GM10248 (cell line): Measurements from ENCODE around the gene GLOD4.

ENCODE experiments used
- CTCF ChIA-PET: fragments of 300-600 bp; sonication (Branson Sonifier 250); formaldehyde crosslinking; extraction: SDS; loops from one replicate; lab custom pipeline; 2021; ENCODE audit warnings: antibody characterized with exemption; lab: Yijun Ruan, JAX
- POLR2A ChIA-PET: fragments of 350-650 bp; sonication (Branson Sonifier 250); formaldehyde crosslinking; extraction: SDS; loops from one replicate; lab custom pipeline; 2020; ENCODE audit warnings: antibody characterized with exemption; lab: Yijun Ruan, JAX
- DNase-seq: peaks from one replicate; pipeline ENCODE4 v3.0.0; 2012; ENCODE audit errors: extremely low spot score
- CTCF ChIP-seq: IDR thresholded peaks from 2 replicates; pipeline ENCODE4 v1.5.1; 2012; ENCODE audit warnings: mild to moderate bottlenecking, low read depth; ENCODE audit errors: extremely low read depth, missing control alignments, control extremely low read depth

Gene GLOD4

GRCh38 chr17:802481-802880 lies 20.4 kb upstream of the GLOD4 start:
- DNase-seq, result no peak
- POLR2A ChIA-PET, result no interaction called here
- CTCF ChIA-PET, result no interaction called here
- TF ChIP-seq CTCF, result no peak

- no peak for TF ChIP-seq CTCF
- ChIA-PET POLR2A (no interaction called here), CTCF (no interaction called here)
- DNase-seq, result no peak
Measured at GRCh38 chr17:801660-802059, 19.6 kb upstream of the GLOD4 start.

- DNase-seq, result no peak
- CTCF ChIA-PET, result interaction anchor here (1.1 kb wide), 1 partner anchor 196 kb away, joined by 4 read pairs; the partner anchor contains the start of gene TIMM22
- TF ChIP-seq CTCF, result no peak
- POLR2A ChIA-PET, result no interaction called here
Measured at GRCh38 chr17:800446-801242, 18.6 kb upstream of the GLOD4 start.

- TF ChIP-seq CTCF, result no peak
- POLR2A ChIA-PET, result no interaction called here
- DNase-seq, result no peak
- CTCF ChIA-PET, result interaction anchor here (1.9 kb wide), 1 partner anchor 182 kb away, joined by 7 read pairs; no protein-coding TSS in a partner anchor
Measured at GRCh38 chr17:799261-799660, 17.2 kb upstream of the GLOD4 start.

- CTCF ChIA-PET, result interaction anchor here (1.9 kb wide), 1 partner anchor 183 kb away, joined by 7 read pairs; no protein-coding TSS in a partner anchor
- no peak for TF ChIP-seq CTCF
- POLR2A ChIA-PET, result interaction anchor here (0.7 kb wide), 1 partner anchor 181 kb away, joined by 3 read pairs; the partner anchor contains the start of gene NXN
Measured at GRCh38 chr17:798246-798645, 16.2 kb upstream of the GLOD4 start.

GRCh38 chr17:797236-797840 lies 15.3 kb upstream of the GLOD4 start:
- POLR2A ChIA-PET, result no interaction called here

More at GRCh38 chr17:798246-798645, 16.2 kb upstream of the GLOD4 start:
- no peak for DNase-seq

More at GRCh38 chr17:797236-797840, 15.3 kb upstream of the GLOD4 start:
- no peak for TF ChIP-seq CTCF
- CTCF ChIA-PET, result interaction anchor here (2.4 to 3.7 kb wide), 2 partner anchors 184 to 203 kb away, joined by 9 to 50 read pairs; partner anchors contain the start of gene NXN
- DNase-seq, result no peak
